Neural progenitor cell (in vitro differentiated cells): ENCODE data around the gene TAGAP. TPM values are rescaled to one million over a fixed set of nuclear protein-coding genes. Genes with fewer than 3 reads are reported as not detected.
A peak's percentile ranks its signal among the peaks of the same experiment; 100 is the strongest.

ENCODE experiments used
- DNase-seq: peaks from one replicate; pipeline ENCODE4 v3.0.0-alpha.2; 2016; ENCODE audit warnings: low spot score
- H2AFZ ChIP-seq: fragments of 200-600 bp; sonication (generic); replicated peaks from 2 replicates; pipeline ENCODE4 v1.6.1; 2016; ENCODE audit warnings: antibody characterized with exemption
- H3F3A ChIP-seq: fragments of 200-600 bp; sonication (generic); 2 replicates; pipeline ENCODE4 v1.6.1; 2016; ENCODE audit warnings: antibody characterized with exemption, low read depth
- H3K27ac ChIP-seq: fragments of 200-600 bp; sonication (generic); 2 replicates; pipeline ENCODE4 v1.5.1; 2016; ENCODE audit warnings: mild to moderate bottlenecking
- H3K27me3 ChIP-seq: fragments of 200-600 bp; sonication (generic); 2 replicates; pipeline ENCODE4 v1.6.1; 2016; ENCODE audit warnings: mild to moderate bottlenecking, moderate library complexity
- H3K36me3 ChIP-seq: fragments of 200-600 bp; sonication (generic); 2 replicates; pipeline ENCODE4 v1.5.1; 2016
- H3K4me1 ChIP-seq: fragments of 200-600 bp; sonication (generic); 2 replicates; pipeline ENCODE4 v1.6.1; 2016; ENCODE audit warnings: mixed run types
- H3K4me2 ChIP-seq: fragments of 200-600 bp; sonication (generic); 2 replicates; pipeline ENCODE4 v1.6.1; 2016
- H3K4me3 ChIP-seq: fragments of 200-600 bp; sonication (generic); 2 replicates; pipeline ENCODE4 v1.5.1; 2016
- H3K79me2 ChIP-seq: fragments of 200-600 bp; sonication (generic); 2 replicates; pipeline ENCODE4 v1.6.1; 2016; ENCODE audit warnings: low read depth
- H3K9ac ChIP-seq: fragments of 200-600 bp; sonication (generic); 2 replicates; pipeline ENCODE4 v1.6.1; 2016
- H3K9me3 ChIP-seq: fragments of 200-600 bp; sonication (generic); 2 replicates; pipeline ENCODE4 v1.5.1; 2016; ENCODE audit warnings: low read depth
- H4K20me1 ChIP-seq: fragments of 200-600 bp; sonication (generic); 2 replicates; pipeline ENCODE4 v1.6.1; 2016; ENCODE audit warnings: low read depth
- H3K27ac Mint-ChIP-seq: 3 replicates; pipeline ENCODE4 v1.8.0; 2021; ENCODE audit warnings: mixed read lengths
- H3K27me3 Mint-ChIP-seq: 2 replicates; pipeline ENCODE4 v1.8.0; 2022; ENCODE audit warnings: low read depth, mild to moderate bottlenecking, inconsistent platforms, moderate library complexity, mixed read lengths; ENCODE audit not compliant: insufficient read depth
- H3K36me3 Mint-ChIP-seq: 3 replicates; pipeline ENCODE4 v1.8.0; 2021; ENCODE audit warnings: mixed read lengths
- H3K4me1 Mint-ChIP-seq: 3 replicates; pipeline ENCODE4 v1.8.0; 2021; ENCODE audit warnings: mixed read lengths
- H3K4me3 Mint-ChIP-seq: 3 replicates; pipeline ENCODE4 v1.8.0; 2021; ENCODE audit warnings: mild to moderate bottlenecking, moderate library complexity, mixed read lengths
- H3K9me3 Mint-ChIP-seq: 3 replicates; pipeline ENCODE4 v1.8.0; 2020; ENCODE audit warnings: mixed read lengths
- CTCF ChIP-seq: fragments of 200-600 bp; sonication (generic); IDR thresholded peaks from 2 replicates; pipeline ENCODE4 v1.5.1; 2017; ENCODE audit warnings: antibody characterized with exemption, mild to moderate bottlenecking
- EZH2 ChIP-seq: fragments of 200-600 bp; sonication (generic); IDR thresholded peaks from 2 replicates; pipeline ENCODE4 v1.6.1; 2017; ENCODE audit warnings: antibody characterized with exemption, mild to moderate bottlenecking, moderate library complexity
- EZH2phosphoT487 ChIP-seq: fragments of 200-600 bp; sonication (generic); IDR thresholded peaks from 2 replicates; pipeline ENCODE4 v1.6.1; 2017; ENCODE audit warnings: antibody characterized with exemption
- total RNA-seq: library from RNA; depleted of rRNA; stranded (reverse); fragments of >200 nt; gene quantifications from 2 replicates; pipeline ENCODE4 v1.2.3, GENCODE V29; 2015; ENCODE audit warnings: low replicate concordance

TAGAP gene
- total RNA-seq, 1 donor from 2014 or later = not detected

DNA sequence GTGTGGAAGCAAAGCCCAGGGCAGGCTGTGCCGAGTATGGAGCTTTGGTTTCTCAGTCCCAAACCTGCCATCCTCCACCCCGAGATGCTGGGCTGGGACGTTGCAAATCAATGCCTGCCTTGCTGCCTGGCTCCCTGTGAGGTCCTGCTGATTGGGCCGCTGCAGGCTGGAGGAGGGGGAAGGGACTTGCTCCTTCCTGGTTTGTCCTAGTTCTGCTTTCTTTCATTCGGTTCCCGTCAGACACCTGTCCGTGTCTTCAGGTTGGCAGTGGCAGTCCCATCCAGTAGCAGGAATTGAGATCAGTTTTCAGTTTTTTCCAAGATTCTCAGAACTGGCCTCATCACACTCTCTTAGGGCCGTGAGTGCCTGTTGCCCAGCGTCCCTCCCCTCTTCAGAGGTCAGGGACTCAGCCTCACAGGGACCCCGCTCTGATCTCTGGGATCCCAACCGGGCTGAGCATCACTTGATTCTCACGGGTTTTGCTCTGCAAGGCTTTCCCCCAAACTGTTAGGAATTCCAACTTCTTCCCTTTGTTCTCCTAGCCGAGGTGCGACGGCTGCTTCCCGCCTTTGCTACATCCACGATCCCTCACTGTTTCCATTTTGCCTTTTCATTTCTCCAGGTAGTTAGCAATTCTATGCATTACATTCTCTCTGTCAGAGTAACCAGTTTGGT lies 24.2 kb upstream of the TAGAP start:
- Histone ChIP-seq H3K9ac (no peak overlapping the region), H3K36me3 (no peaks in the 10 kb centered on the region), H3F3A (no peaks in the 10 kb centered on the region), H3K4me1 (no peaks in the 10 kb centered on the region), H4K20me1 (no peaks in the 10 kb centered on the region), H3K4me3 (no peak overlapping the region), H3K27ac (no peak overlapping the region), H3K4me2 (peak overlapping the region; percentile 13), H3K27me3 (peaks cover 27% of the 10 kb centered on the region), H3K79me2 (no peaks in the 10 kb centered on the region), H3K9me3 (no peaks in the 10 kb centered on the region), H2AFZ (peak overlapping the region; percentile 89)
- Mint-ChIP-seq H3K27me3 (peaks cover 3% of the 10 kb centered on the region), H3K4me1 (peaks cover 7% of the 10 kb centered on the region), H3K36me3 (no peaks in the 10 kb centered on the region), H3K27ac (no peak overlapping the region), H3K4me3 (no peak overlapping the region), H3K9me3 (no peaks in the 10 kb centered on the region)
- peak; percentile 12 for DNase-seq
- no peak for TF ChIP-seq EZH2
- TF ChIP-seq EZH2phosphoT487 = no peak
- TF ChIP-seq CTCF = no peak

DNA sequence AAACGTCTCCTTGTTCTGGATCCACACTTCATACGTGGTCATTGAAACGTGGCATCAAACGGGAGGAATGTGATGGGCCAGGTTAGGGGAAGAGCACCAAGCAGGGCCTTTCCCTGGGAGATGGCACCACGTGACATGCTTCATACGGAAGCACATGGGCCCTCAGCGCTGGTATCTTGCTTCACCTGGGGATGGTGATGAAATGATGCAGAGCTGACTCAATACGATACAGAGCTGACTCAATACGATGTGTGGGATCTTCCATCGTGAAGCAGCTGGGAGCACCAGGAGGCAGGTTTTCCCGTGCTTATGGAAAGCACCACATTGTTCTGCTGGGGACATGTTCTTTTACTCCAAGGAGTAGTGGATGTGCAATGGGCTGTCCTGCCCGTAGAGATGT lies 22.5 kb upstream of the TAGAP start:
- no peaks in the 10 kb centered on the region for H3K9me3 Mint-ChIP-seq
- no peak for DNase-seq
- H3K36me3 Mint-ChIP-seq = no peaks in the 10 kb centered on the region
- H3K27ac Mint-ChIP-seq = no peak overlapping the region
- Histone ChIP-seq H3K27ac (no peak overlapping the region), H2AFZ (no peak overlapping the region), H3K79me2 (no peaks in the 10 kb centered on the region), H3K27me3 (peaks cover 30% of the 10 kb centered on the region), H3K4me3 (no peak overlapping the region), H3K4me2 (no peak overlapping the region), H4K20me1 (no peaks in the 10 kb centered on the region), H3K9me3 (no peaks in the 10 kb centered on the region), H3F3A (no peaks in the 10 kb centered on the region), H3K4me1 (no peaks in the 10 kb centered on the region), H3K9ac (no peak overlapping the region), H3K36me3 (no peaks in the 10 kb centered on the region)
- TF ChIP-seq EZH2 (no peak), CTCF (no peak), EZH2phosphoT487 (no peak)
- peaks cover 4% of the 10 kb centered on the region for H3K27me3 Mint-ChIP-seq
- H3K4me3 Mint-ChIP-seq = no peak overlapping the region
- peaks cover 4% of the 10 kb centered on the region for H3K4me1 Mint-ChIP-seq

- Mint-ChIP-seq H3K4me3 (no peak overlapping the region), H3K27me3 (peaks cover 5% of the 10 kb centered on the region), H3K4me1 (peaks cover 4% of the 10 kb centered on the region), H3K9me3 (no peaks in the 10 kb centered on the region), H3K36me3 (no peaks in the 10 kb centered on the region), H3K27ac (no peak overlapping the region)
- TF ChIP-seq CTCF (no peak), EZH2 (no peak), EZH2phosphoT487 (no peak)
- peaks cover 30% of the 10 kb centered on the region for H3K27me3 ChIP-seq
- DNase-seq = no peak
- no peak overlapping the region for H2AFZ ChIP-seq
- no peak overlapping the region for H3K4me2 ChIP-seq
- H3K4me3 ChIP-seq = no peak overlapping the region
- no peaks in the 10 kb centered on the region for H3F3A ChIP-seq
- no peaks in the 10 kb centered on the region for H4K20me1 ChIP-seq
- H3K9ac ChIP-seq = no peak overlapping the region
- H3K27ac ChIP-seq = no peak overlapping the region
- H3K4me1 ChIP-seq = no peaks in the 10 kb centered on the region
- H3K79me2 ChIP-seq = no peaks in the 10 kb centered on the region
- no peaks in the 10 kb centered on the region for H3K9me3 ChIP-seq
- H3K36me3 ChIP-seq = no peaks in the 10 kb centered on the region
Measured at GRCh38 chr6:159066483-159066882, 21.7 kb upstream of the TAGAP start.
